NCI-H226 (cell line): ENCODE results near the gene PDZD7.
"Not testable (repeated sequence)": the region's sequence is repeated elsewhere in the genome, so short reads cannot be mapped to it uniquely, and the experiment has no call there.

Source experiments
- DNase-seq: peaks from one replicate; pipeline ENCODE4 v3.0.0-alpha.2; 2015

The PDZD7 gene

GRCh38 chr10:100980711-100981110, 50.2 kb downstream of the PDZD7 start:
- no peak for DNase-seq

- DNase-seq: no peak
Observed at GRCh38 chr10:100980311-100980710, 50.6 kb downstream of the PDZD7 start.

- no peak for DNase-seq
Observed at GRCh38 chr10:100979791-100980272, 51.1 kb downstream of the PDZD7 start.

- no peak for DNase-seq
Observed at GRCh38 chr10:100978901-100979195, 52.1 kb downstream of the PDZD7 start.

- DNase-seq: no peak
Observed at GRCh38 chr10:100978121-100978900, 52.6 kb downstream of the PDZD7 start.

- no peak for DNase-seq
Observed at GRCh38 chr10:100977436-100977835, 53.5 kb downstream of the PDZD7 start.

GRCh38 chr10:100976906-100977305, 54.0 kb downstream of the PDZD7 start:
- DNase-seq: no peak

- DNase-seq: not testable (repeated sequence)
Observed at GRCh38 chr10:100975397-100975796, 55.5 kb downstream of the PDZD7 start.

- DNase-seq: no peak
Observed at GRCh38 chr10:100972904-100973535, 57.9 kb downstream of the PDZD7 start.

- DNase-seq: no peak
Observed at GRCh38 chr10:100972115-100972903, 58.6 kb downstream of the PDZD7 start.

- DNase-seq: no peak
Observed at GRCh38 chr10:100970914-100971811, 59.8 kb downstream of the PDZD7 start.

GRCh38 chr10:100970076-100970913, 60.6 kb downstream of the PDZD7 start:
- DNase-seq: no peak

- no peak for DNase-seq
Observed at GRCh38 chr10:100969187-100970075, 61.5 kb downstream of the PDZD7 start, which contains the start of gene SEMA4G. SEMA4G (plus strand) TSS chr10:100969504; CDS start chr10:100972913, 3,409 bp downstream.

- DNase-seq: no peak
Observed at GRCh38 chr10:100968863-100969186, 62.1 kb downstream of the PDZD7 start.

- no peak for DNase-seq
Observed at GRCh38 chr10:100968062-100968736, 62.7 kb downstream of the PDZD7 start.

GRCh38 chr10:100967332-100967731, 63.6 kb downstream of the PDZD7 start:
- no peak for DNase-seq

GRCh38 chr10:100966887-100967286, 64.0 kb downstream of the PDZD7 start:
- DNase-seq: no peak

- no peak for DNase-seq
Observed at GRCh38 chr10:100965820-100966219, 65.1 kb downstream of the PDZD7 start.

- DNase-seq: no peak
Observed at GRCh38 chr10:100963826-100964225, 67.1 kb downstream of the PDZD7 start.
